Fibroblast of skin of left quadriceps (primary cell): Measurements from ENCODE around the gene NID1.
"Not testable (repeated sequence)": the region's sequence is repeated elsewhere in the genome, so short reads cannot be mapped to it uniquely, and the experiment has no call there.

Source experiments
- DNase-seq, 2 experiments: peaks; one replicate each; pipeline ENCODE4 v3.0.0-alpha.2; 2013; ENCODE audit warnings: low read depth in 2 of 2

NID1 gene

DNA sequence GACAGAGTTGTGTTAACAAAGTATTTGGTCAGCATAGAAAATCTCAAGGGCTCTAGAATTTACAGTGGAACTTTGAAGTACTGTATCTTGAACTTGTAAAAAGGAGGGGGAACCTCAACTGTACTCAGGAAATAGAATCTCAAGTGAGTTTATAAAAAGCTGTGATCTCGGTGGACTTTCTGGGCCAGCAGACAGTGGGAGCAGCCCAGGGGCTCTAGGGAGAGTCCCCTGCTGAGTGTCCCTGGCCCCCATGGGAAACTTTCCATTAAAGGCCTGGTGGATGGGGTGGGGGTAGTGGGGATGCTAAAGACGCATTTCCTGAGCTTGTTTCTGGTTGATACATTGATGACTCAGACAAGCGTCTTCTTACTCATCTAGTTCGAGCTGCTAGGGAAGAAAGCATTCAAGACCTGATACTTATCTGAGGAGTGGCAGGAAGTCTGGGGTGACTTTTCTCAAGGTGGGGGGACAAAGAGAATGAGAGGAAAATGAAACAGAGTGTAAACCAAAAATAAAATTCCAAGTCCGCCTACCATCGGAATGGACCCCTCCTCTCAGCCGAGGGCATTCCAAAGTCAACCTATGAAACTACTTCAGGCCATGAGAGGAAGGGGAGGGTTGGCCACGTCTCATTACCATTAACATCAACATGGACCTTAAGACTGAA lies 65.5 kb downstream of the NID1 start:
- DNase-seq = peak; percentile 76 to 79

DNA sequence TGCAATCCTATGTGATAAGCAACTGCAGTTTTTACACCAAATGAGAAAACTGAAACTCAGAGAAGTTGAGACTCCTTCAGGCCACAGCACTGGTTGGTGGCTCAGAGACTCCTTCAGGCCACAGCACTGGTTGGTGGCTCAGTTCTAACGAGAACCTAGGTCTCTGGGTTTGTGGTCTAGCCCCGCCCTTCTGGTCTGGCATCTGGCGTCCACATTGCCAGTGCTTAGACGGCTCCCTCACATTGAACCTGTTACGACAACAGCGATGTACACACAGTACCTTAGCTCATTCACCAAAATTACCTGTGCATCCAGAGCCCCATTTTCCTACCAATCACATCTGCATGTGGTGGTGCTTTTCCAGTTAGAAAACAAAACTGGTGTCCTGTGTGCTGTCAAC lies 66.1 kb downstream of the NID1 start:
- DNase-seq = no peak

DNA sequence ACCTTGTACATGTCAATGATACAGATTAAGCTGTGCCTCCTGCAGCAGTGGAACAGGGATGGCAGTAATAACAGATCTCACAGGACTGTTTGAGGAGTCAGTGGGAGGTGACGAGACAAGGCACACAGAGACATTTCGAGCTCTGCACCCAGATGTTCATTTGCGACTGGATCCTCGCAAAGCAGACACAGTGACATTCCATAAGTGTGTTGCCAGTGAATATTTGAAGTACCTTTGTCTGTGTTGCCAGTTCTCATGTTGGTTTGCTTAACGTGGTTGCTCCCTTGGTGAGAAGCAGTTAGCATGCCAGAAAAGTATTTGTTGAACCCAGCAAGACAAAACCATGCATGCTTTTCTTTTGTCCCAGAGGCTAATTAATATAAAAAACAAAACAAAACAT lies 67.0 kb downstream of the NID1 start:
- DNase-seq = no peak

DNA sequence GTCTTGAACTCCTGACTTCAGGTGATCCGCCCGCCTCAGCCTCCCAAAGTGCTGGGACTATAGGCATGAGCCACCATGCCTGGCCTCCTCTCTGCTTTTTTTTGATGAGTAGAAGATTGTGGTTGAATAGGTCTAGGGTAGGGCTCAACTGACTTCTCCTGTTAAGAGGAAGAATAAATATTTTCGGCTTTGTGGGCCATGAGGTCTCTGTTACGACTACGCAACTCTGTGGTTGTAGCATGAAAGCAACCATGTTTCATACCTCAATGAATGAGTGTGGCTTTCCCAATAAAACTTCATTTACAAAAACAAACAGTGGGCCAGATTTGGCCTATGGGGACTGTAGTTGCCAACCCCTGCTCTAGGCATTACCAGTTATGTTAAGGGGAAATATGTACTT lies 67.8 kb downstream of the NID1 start:
- no peak for DNase-seq

DNA sequence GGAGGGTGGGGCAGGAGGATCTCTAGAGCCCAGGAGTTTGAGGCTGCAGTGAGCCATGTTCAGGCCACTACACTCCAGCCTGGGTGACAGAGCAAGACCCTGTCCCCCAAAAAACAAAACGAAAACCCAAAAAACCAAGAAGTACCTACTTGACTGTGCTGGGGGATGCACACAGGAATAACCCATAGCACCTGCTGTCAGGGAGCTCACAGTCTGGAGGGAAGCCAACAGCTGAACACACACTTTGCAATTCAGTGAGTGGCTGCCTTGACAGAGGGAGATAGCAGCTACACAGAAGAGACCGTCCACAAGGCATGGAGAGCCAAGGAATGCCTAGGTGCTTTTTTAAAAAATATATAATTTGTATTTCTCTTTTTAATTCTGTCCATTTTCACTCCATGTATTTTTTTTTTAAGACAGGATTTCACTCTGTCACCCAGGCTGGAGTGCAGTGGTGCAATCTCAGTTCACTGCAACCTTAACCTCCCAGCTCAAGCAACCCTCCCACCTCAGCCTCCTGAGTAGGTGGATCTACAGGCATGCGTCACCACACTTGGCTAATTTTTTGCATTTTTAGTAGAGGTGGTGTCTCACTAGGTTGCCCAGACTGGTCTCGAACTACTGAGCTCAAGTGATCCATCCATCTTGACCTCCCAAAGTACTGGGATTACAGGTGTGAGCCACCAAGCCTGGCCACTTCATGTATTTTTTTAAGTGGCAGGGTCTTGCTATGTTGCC lies 68.7 kb downstream of the NID1 start:
- no peak for DNase-seq

DNA sequence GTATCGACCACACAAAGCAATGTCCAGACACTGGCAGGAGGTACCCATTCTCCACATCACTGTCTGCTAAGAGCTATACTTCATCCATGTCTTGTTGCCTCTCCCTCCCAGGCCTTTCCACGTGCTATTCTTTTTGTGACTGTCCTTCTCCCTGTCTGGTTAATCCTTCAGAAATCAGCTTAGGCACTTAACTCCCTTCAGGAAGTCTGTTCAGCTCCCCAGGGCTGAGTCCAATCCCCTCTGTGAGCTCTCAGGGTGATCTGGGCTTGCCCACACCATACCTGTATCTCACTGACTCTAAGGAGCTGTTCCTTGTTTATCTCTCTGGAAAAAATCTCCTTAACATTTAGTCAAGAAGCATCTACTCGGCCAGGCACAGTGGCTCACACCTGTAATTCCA lies 69.4 kb downstream of the NID1 start:
- DNase-seq = no peak

DNA sequence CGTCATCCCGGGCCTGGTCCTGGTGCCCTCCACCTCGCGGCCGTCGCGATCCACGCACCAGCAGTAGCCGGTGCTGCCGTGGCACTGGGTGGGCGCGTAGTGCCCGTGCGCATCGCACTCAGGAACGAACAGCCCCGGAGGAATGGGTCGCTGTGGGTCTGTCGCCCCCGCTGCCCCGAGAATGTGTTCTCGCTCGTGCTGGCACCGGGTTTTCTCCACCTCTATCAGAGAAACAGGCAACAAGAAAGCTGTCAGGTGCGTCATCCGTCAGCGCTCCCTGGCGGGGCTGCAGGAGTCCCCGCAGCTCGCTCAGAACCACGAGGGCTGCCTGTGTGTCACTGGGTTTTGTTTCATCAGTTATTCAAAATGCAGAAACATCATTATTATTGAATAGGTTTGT lies 71.2 kb downstream of the NID1 start:
- no peak for DNase-seq

DNA sequence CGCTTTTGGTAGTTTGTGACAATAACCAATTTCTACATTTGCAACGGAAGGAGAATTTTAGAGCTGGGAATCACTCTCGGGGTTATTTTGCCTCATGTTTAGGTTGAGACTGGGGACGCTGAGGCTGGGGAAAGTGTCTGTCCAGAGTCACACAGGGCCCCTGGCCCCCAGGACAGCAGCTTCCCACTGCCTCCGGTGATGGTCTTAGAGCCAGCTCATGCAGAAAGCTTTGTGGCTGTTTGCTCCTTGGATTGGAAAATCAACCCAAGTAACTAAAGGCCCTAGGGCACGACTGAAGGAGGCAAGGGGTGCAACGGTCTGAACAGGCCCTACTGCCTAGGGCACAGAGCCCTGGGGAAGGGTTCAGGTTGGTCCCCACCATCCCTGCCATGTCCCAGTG lies 72.0 kb downstream of the NID1 start:
- no peak for DNase-seq

DNA sequence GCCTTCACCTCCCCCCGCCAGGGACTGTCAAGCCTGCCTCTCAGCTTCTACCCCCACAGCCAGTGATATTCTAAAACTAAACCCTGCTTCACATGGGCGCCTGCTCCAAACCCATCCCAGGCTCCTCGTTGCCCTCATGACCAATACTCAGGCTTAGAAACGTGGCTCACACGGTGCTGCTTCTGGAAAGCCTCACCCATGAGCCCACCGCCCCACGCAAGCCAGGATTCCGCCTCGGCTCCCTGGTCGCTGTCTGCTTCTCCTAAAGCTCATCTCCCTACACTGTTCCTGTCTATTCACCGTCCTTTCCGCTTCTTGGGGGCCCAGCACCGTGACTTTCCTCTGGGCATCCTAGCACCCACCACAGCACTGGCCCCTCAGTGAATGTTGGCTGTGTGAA lies 72.5 kb downstream of the NID1 start:
- DNase-seq = no peak

DNA sequence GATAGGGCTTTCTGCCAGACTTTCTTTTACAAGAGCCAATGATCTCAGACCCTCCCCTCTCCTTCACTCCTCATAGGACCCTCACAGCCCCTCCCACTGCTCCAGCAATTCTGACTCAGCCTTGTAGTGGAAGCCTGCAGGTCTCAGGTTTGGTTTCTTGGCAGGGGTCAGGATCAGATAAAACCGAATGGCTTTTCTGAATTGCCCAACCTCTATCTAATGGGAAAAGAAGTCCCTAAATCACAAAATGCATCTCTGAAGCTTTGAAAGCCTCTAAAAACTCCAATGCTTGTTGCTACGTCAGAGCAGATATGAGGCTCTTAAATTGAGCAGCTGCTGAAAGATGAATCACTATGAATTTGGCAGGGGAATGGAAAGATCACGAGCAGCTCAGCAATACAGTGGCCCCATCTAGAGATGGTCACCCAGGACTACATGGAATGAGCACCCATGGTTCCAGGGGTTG lies 74.5 kb downstream of the NID1 start:
- DNase-seq = peak; percentile 58 to 61

DNA sequence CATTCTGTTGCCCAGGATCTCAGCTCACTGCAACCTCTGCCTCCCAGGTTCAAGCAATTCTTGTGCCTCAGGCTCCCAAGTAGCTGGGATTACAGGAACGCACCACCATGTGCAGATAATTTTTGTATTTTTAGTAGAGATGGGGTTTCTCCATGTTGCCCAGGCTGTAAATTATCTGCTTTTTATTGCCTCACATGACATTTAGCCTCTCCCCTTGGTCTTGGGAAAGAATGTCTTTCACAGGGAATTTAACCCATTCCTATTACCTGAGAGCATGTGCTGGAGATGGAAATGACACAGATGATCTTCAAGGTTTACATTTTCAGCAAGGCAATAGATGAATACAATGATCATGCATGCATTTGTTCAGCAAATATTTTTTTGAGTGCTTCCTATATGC lies 75.8 kb downstream of the NID1 start:
- DNase-seq = no peak

DNA sequence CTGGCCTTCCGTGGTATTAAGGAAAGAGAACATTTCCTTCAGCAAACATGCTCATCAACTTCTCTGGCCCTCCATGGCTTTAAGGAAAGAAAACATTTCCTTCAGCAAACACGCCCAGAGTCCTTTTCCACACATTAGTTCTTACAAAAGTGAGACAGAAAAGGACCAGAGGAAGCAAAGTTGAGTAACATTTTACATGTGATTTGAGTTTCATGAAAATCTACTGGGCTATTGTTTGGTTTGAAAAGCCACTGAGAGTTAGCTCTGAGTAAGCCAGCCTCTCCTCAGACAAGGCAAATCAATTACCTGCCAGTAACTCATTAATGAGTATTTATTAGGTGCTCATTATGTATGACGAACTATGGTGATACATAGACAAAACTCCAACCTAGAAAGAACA lies 78.0 kb downstream of the NID1 start:
- DNase-seq = no peak

DNA sequence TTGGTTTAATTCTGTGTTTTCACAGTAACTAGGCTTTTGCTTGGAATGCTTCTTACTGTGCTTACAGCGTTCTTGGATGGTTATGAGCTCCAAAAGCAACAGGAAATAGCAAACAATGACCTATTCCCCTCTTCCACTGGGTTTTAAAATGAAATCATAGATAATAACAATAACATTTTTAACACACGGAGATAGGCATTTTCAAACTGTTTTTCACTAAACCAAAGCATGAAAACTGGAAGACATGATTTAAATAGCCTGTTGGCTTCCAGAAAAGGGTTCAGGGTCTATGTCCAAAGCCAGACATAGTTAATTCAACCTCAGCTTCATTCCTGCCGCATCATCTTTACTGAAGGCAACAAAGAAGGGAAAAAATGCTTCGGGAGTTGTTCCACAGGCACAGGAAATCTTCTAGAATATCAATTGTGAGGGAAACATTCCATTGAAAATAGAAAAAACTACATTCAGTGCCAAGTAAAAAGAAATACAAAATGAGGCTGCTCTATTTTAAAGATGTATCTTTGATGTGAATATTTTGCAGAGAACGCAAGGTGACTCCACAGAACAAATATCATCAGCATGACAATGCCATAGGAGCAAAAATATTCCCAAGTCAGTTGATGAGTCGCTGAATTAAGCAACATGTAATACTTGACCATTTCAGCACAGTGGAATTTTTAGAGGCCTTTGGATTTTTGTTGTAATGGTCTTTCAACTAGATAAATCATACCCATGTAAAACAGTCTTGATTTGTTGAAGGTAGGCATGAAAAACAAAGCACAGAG lies 80.7 kb downstream of the NID1 start:
- peak; percentile 76 to 81 for DNase-seq

DNA sequence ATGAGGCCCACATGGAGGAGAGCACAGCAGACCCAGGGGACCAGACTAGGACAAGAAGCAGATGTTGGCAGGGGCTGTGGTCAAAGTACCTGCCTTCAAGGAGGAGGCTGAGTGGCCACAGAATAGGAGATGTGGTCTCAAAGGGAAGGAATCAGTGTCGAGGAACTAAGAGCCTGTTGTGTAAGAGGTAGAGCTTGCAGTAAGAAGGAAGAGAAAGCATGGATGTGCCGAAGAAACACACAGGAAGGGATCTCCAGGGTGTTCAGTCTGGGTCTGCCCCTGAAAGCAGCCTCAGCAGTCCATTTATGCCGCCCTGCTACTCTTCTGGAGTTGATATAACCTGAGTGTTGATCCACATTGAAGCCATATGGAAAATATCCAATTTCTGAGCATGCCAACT lies 83.9 kb downstream of the NID1 start:
- DNase-seq = no peak

DNA sequence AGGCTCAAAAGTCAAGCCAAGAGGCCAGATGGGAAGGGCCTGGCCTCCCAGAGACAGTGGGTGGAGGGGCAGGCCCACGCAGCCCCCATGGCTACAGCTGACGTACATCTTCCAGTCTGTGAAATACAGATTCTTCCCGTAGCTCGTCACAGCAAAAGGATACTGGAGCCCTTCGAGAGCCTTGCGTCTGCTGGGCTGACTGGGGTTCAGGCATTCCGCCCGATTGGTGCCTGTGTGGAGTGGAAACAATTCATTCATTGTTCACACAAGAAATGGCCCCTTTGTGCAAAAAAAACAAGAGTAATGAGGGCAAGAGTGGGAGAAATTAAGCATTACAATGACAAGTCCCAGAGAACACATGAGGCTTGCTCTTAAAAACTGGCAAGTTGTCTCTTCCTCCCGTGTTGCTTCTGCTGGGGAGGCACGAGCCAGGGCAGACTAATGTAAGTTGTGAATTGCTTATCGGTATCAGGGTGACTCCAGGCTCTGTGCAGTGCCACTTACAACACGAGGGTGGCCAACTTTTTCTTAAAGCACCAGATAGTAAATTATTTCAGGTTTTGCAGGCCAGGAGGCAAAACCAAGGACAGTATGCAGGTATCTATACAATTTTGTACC lies 85.1 kb downstream of the NID1 start:
- no peak for DNase-seq

DNA sequence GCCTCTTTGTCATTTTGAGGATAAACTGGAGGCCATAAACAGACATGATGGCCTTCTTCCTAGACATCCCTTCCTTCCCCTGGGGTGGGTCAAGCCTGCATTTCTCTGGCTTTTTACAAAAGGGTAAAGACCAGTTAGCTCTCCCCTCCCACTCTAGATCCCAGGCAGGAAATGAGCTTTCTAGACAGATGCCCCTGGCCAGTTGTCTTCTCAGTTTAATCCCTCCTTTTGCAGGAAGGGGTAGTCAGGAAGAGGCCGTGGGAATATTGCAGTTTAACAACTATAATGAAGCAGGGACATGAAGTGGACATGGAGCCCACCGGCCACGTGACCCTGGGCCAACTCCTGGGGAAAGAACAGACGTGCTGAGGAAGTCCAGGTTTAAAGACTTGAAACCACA lies 85.7 kb downstream of the NID1 start:
- no peak for DNase-seq

DNA sequence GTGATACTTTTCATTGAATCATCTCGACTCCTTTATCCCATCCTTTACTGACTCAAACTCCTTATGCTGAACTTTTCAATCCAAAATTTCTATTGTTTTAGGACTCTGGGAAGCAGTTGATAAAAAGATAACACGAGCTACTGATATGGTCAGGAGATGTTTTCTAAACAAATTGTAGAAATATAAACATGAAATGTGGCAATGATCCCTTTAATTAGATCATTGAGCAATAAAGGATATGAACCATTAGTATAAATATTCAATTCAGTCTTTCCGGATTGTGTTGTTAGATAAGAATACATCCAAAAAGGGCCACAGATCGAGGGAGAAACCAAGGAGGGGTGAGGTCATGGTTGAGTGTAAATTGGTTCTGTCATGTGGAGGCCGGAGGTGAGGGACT lies 88.4 kb downstream of the NID1 start:
- no peak for DNase-seq

DNA sequence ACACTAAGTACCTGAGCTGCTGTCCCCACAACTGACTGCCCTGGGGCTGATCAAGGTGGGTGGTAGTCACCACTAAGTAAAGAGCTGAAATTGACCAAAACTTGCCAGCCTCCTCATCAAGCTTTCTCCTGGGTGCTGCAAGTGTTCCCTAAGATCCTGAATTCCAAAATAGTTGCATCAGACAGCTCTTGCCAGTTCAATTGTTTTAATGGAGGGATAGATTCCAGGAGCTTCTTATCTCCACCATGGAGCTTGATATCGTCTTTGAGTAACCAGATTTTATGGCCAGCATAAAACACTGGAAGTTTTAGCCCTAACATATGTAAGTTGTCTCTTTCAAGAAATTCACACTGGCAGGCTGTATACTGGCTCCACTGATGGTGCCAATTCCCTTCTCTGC lies 90.3 kb downstream of the NID1 start:
- DNase-seq = no peak

DNA sequence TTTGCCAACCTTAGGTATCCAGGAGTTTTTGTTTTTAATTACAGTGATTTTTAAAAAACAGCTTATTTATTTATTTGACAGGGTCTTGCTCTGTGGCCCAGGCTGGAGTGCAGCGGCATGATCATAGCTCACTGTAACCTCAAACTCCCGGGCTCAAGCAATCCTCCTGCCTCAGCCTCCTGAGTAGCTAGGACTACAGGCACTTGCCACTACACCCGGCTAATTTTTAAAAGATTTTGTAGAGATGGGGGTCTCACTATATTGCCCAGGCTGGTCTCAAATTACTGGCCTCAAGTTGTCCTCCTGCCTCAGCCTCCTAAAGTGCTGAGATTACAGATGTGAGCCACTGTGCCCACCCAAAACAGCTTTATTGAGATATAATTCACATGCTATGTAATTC lies 92.2 kb downstream of the NID1 start:
- DNase-seq = not testable (repeated sequence)

DNA sequence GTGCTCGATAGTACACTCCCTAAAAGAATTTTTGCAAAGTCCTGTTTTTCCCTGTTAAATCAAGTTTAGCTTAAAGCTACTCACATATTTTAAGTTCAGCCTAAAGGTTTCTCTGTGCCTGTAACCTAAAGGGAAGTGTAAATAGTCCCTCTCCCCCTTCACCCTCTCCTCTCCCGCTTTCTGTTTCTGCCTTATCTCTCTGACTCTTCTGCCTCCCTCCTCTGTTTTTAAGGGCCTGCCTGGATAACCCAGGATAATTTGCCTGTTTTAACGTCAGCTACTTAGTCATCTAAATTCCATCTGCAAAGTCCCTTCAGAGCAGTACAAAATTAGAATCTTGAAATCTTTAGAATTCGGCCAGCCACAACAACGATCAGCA lies 92.6 kb downstream of the NID1 start:
- DNase-seq = peak; percentile 64 to 69

DNA sequence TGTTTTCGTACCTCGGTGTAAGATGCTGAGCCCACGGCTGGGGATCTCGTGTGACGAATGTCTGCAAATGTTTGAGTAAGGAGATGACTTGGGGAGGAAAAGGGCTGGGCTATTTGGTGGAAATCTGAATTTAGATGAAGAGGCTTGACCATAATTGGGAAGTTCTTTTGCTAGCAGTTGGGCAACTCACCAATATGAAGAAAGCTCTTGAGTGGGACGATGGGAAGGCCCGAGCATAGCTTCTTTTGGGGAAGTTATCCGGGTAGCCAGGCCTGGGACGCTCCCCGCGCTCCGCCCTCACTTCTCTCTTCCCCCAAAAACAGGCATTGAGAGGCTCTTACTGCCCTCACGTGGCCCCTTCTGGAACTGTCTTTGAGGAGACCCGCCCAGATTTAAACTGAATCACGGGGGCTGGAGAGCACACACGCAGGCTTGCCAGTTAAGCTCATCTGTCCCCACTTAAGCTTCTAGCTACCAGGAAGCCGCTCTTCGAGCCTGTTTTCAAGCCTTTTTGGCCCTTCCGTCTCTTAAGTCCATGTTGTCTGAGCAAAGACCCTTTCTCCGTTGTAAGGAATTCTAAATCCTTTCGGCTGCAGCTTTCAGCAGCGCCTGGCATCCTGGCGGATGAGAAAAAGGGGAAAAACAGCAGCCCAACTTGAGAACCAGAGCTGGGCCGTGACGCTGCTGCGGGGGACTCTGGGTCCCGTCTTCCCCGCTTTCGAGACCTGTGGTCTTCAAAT lies 93.1 kb downstream of the NID1 start:
- DNase-seq = peak; percentile 94

DNA sequence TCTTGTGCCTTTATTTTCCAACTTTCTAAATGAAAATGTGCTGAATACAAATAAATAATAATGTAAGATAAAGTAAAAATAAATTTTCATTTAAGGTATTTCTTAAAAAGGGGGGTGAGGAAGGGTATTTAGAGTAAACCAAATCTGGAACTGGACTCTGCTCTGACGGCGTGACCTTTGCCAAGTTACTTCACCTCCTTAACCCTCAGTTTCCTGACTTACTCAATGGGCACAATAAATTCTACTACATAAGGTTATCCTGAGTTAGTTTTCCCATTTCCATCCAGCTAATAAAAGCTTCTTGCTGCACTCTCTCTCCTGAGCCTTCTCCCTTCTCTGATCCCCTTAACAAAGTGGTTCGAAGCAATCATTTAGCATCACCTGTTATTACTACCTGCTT lies 93.9 kb downstream of the NID1 start:
- DNase-seq = no peak
